GM18517 (cell line): ENCODE data around the gene CDKAL1.

Source experiments
- ATAC-seq: cut with Tn5 transposase; IDR thresholded peaks from one replicate; pipeline ENCODE4 v1.9.1; 2021; ENCODE audit warnings: mild to moderate bottlenecking, moderate library complexity; ENCODE audit not compliant: unreplicated experiment

The CDKAL1 gene

GRCh38 chr6:20946022-20946421 is 411.8 kb downstream of the CDKAL1 start:
- peak; percentile 84 for ATAC-seq

GRCh38 chr6:20946890-20947289 is 412.6 kb downstream of the CDKAL1 start:
- no peak for ATAC-seq

- no peak for ATAC-seq
Measured at GRCh38 chr6:20947977-20948376, 413.7 kb downstream of the CDKAL1 start.

GRCh38 chr6:20948556-20948955 is 414.3 kb downstream of the CDKAL1 start:
- ATAC-seq = no peak

- ATAC-seq = no peak
Measured at GRCh38 chr6:20949138-20949537, 414.9 kb downstream of the CDKAL1 start.

- ATAC-seq = no peak
Measured at GRCh38 chr6:20952699-20953474, 418.6 kb downstream of the CDKAL1 start.

GRCh38 chr6:20954315-20954714 is 420.1 kb downstream of the CDKAL1 start:
- ATAC-seq = no peak

GRCh38 chr6:20955131-20955530 is 420.9 kb downstream of the CDKAL1 start:
- no peak for ATAC-seq

- ATAC-seq = no peak
Measured at GRCh38 chr6:20955751-20956150, 421.5 kb downstream of the CDKAL1 start.

- no peak for ATAC-seq
Measured at GRCh38 chr6:20960067-20960466, 425.8 kb downstream of the CDKAL1 start.

- no peak for ATAC-seq
Measured at GRCh38 chr6:20965276-20965675, 431.0 kb downstream of the CDKAL1 start.

- no peak for ATAC-seq
Measured at GRCh38 chr6:20965915-20966314, 431.7 kb downstream of the CDKAL1 start.

GRCh38 chr6:20969551-20969950 is 435.3 kb downstream of the CDKAL1 start:
- no peak for ATAC-seq

- no peak for ATAC-seq
Measured at GRCh38 chr6:20976391-20976918, 442.2 kb downstream of the CDKAL1 start.

GRCh38 chr6:20978151-20978614 is 443.9 kb downstream of the CDKAL1 start:
- ATAC-seq = peak; percentile 90

GRCh38 chr6:20979076-20979475 is 444.8 kb downstream of the CDKAL1 start:
- ATAC-seq = no peak

- ATAC-seq = no peak
Measured at GRCh38 chr6:20983961-20984360, 449.7 kb downstream of the CDKAL1 start.

- ATAC-seq = no peak
Measured at GRCh38 chr6:20985821-20986220, 451.6 kb downstream of the CDKAL1 start.

- no peak for ATAC-seq
Measured at GRCh38 chr6:20991910-20992309, 457.7 kb downstream of the CDKAL1 start.

- ATAC-seq = no peak
Measured at GRCh38 chr6:20996099-20996498, 461.8 kb downstream of the CDKAL1 start.

- ATAC-seq = no peak
Measured at GRCh38 chr6:20997143-20997769, 463.0 kb downstream of the CDKAL1 start.

GRCh38 chr6:20997770-20998147 is 463.5 kb downstream of the CDKAL1 start:
- no peak for ATAC-seq
